ENCODE measurements around the gene VTI1A. TPM values are rescaled to one million over a fixed set of nuclear protein-coding genes. Genes with fewer than 3 reads are reported as not detected.
A peak's percentile ranks its signal among the peaks of the same experiment; 100 is the strongest.
"Not testable (repeated sequence)": the region's sequence is repeated elsewhere in the genome, so short reads cannot be mapped to it uniquely, and the experiment has no call there.

VTI1A gene
- total and polyA plus RNA-seq, 2 of the 4 experiments (the other 2 are of a cell fraction), result 9.7 to 24.9 TPM

- Histone ChIP-seq H3K27me3 (ENCODE audit: control insufficient read depth, insufficient read depth, low read length) (0 out of 2 replicates have a peak, but pooled peaks cover 1% of the 10 kb centered on the region), H3K18ac (ENCODE audit: low read depth, low read length) (no peak overlapping the region), H4K8ac (ENCODE audit: low read depth in 2 of 2, low read length in 2 of 2) (no peak overlapping the region), H2BK20ac (ENCODE audit: low read depth, low read length) (no peak overlapping the region), H3K4me2 (ENCODE audit: low read depth, low read length) (no peak overlapping the region), H2AK9ac (replicated peaks; ENCODE audit: low read depth, low read length, poor library complexity) (no peak overlapping the region), H3K9me3 (ENCODE audit: control insufficient read depth, insufficient read depth, low read length) (no peaks in the 10 kb centered on the region), H3K4ac (ENCODE audit: low read depth, low read length) (no peak overlapping the region), H2BK5ac (ENCODE audit: low read depth, low read length, poor library complexity, severe bottlenecking) (no peak overlapping the region), H3K4me3 (ENCODE audit: insufficient read depth, low read depth, low read length) (no peak overlapping the region), H2AFZ (replicated peaks; ENCODE audit: low read length, poor library complexity) (no peak overlapping the region), H3K9me1 (ENCODE audit: insufficient read depth, low read length) (no peaks in the 10 kb centered on the region), H2BK15ac (ENCODE audit: low read depth, low read length) (no peak overlapping the region), H3K23ac (ENCODE audit: low read depth, low read length) (no peak overlapping the region), H3K9ac (ENCODE audit: low read depth, low read length) (no peak overlapping the region), H3K27ac (ENCODE audit: insufficient read depth, low read length) (no peak overlapping the region), H3K56ac (ENCODE audit: extremely low read depth, insufficient read depth, low read length) (no peak overlapping the region), H4K5ac (ENCODE audit: low read depth, low read length) (no peak overlapping the region), H2AK5ac (ENCODE audit: low read depth, low read length) (no peak overlapping the region), H3K4me1 (ENCODE audit: control insufficient read depth, insufficient read depth, low read length) (peaks cover 2% of the 10 kb centered on the region; the same call in 1 of the 2 replicates), H4K20me1 (ENCODE audit: insufficient read depth, low read length) (no peaks in the 10 kb centered on the region), H3K79me1 (ENCODE audit: low read depth in 1 of 2, low read length in 2 of 2) (no peaks in the 10 kb centered on the region), H3K14ac (replicated peaks; ENCODE audit: low read depth, low read length) (no peak overlapping the region), H2BK120ac (ENCODE audit: low read depth, low read length) (no peak overlapping the region), H3K36me3 (ENCODE audit: control insufficient read depth, insufficient read depth, low read length) (no peaks in the 10 kb centered on the region), H4K91ac (ENCODE audit: insufficient read depth, low read depth, low read length) (no peak overlapping the region)
- BruUV-seq (replicated peaks), result no TSS peak
- ChIA-PET CTCF (interaction anchor here (0.6 kb wide), 1 partner anchor 854 kb away, joined by 4 read pairs; no protein-coding TSS in a partner anchor), POLR2A (ENCODE audit: unreplicated experiment) (no interaction called here)
- no CpG with 5 or more reads among the region's 3 CpGs for whole genome bisulfite sequencing, 2 experiments (ENCODE audit: extremely low coverage in 2 of 2, insufficient read length in 1 of 2)
- peak; percentile 35 for ATAC-seq (ENCODE audit: low read depth)
- dilution Hi-C loops (cut with HindIII; ENCODE audit: low sequenced_read_pairs, unreplicated experiment) (no loop called here), intact Hi-C loops (cut with micrococcal nuclease) (no loop called here), in situ Hi-C loops (cut with MboI; ENCODE audit: low sequenced_read_pairs) (no loop called here)
- peak; percentile 10 for DNase-seq
- no peak for TF ChIP-seq BHLHE40 (IDR thresholded peaks at IDR 0.05; ENCODE audit: low read depth, low read length)
- TF ChIP-seq CHD1 (IDR thresholded peaks at IDR 0.05; ENCODE audit: low read depth, low read length), result no peak
- no peak for TF ChIP-seq FOS (IDR thresholded peaks at IDR 0.05; ENCODE audit: low read depth, low read length)
- TF ChIP-seq CEBPB (IDR thresholded peaks at IDR 0.05; ENCODE audit: low read depth, low read length), result no peak
- no peak for TF ChIP-seq RFX5 (IDR thresholded peaks at IDR 0.05; ENCODE audit: low read depth, low read length)
Measured at GRCh38 chr10:112404617-112405016, 42.4 kb upstream of the VTI1A start.

GRCh38 chr10:112406806-112407205 lies 40.2 kb upstream of the VTI1A start:
- H3K27ac ChIP-seq (ENCODE audit: insufficient read depth, low read length); H2AK9ac ChIP-seq (replicated peaks; ENCODE audit: low read depth, low read length, poor library complexity); ATAC-seq (ENCODE audit: low read depth); intact Hi-C loops (cut with micrococcal nuclease); H3K56ac ChIP-seq (ENCODE audit: extremely low read depth, insufficient read depth, low read length); in situ Hi-C loops (cut with MboI; ENCODE audit: low sequenced_read_pairs); DNase-seq; H2BK15ac ChIP-seq (ENCODE audit: low read depth, low read length); H4K91ac ChIP-seq (ENCODE audit: insufficient read depth, low read depth, low read length); POLR2A ChIA-PET (ENCODE audit: unreplicated experiment); dilution Hi-C loops (cut with HindIII; ENCODE audit: low sequenced_read_pairs, unreplicated experiment); H3K27me3 ChIP-seq (ENCODE audit: control insufficient read depth, insufficient read depth, low read length); H2BK20ac ChIP-seq (ENCODE audit: low read depth, low read length); H4K5ac ChIP-seq (ENCODE audit: low read depth, low read length); CTCF ChIA-PET; H3K9me3 ChIP-seq (ENCODE audit: control insufficient read depth, insufficient read depth, low read length); H3K9ac ChIP-seq (ENCODE audit: low read depth, low read length); H2AFZ ChIP-seq (replicated peaks; ENCODE audit: low read length, poor library complexity); H4K8ac ChIP-seq (ENCODE audit: low read depth in 2 of 2, low read length in 2 of 2); BruUV-seq (replicated peaks); H3K4me3 ChIP-seq (ENCODE audit: insufficient read depth, low read depth, low read length); H3K4ac ChIP-seq (ENCODE audit: low read depth, low read length); H3K23ac ChIP-seq (ENCODE audit: low read depth, low read length); H2AK5ac ChIP-seq (ENCODE audit: low read depth, low read length); H3K14ac ChIP-seq (replicated peaks; ENCODE audit: low read depth, low read length); H3K4me1 ChIP-seq (ENCODE audit: control insufficient read depth, insufficient read depth, low read length); H3K18ac ChIP-seq (ENCODE audit: low read depth, low read length); H3K4me2 ChIP-seq (ENCODE audit: low read depth, low read length); H2BK120ac ChIP-seq (ENCODE audit: low read depth, low read length); H3K9me1 ChIP-seq (ENCODE audit: insufficient read depth, low read length); H3K36me3 ChIP-seq (ENCODE audit: control insufficient read depth, insufficient read depth, low read length); H3K79me1 ChIP-seq (ENCODE audit: low read depth in 1 of 2, low read length in 2 of 2); H2BK5ac ChIP-seq (ENCODE audit: low read depth, low read length, poor library complexity, severe bottlenecking); H4K20me1 ChIP-seq (ENCODE audit: insufficient read depth, low read length): not testable (repeated sequence)
- WGBS, 2 experiments (ENCODE audit: extremely low coverage in 2 of 2, insufficient read length in 1 of 2), result no CpG with 5 or more reads among the region's 2 CpGs

Measured in IMR-90 (cell line).